K562 (cell line): ENCODE results near the gene CACNA1I. TPM values are rescaled to one million over a fixed set of nuclear protein-coding genes. Genes with fewer than 3 reads are reported as not detected.

ENCODE experiments used
- ATAC-seq: fragments of 200-7000 bp; cut with Tn5 transposase; 3 replicates; pipeline ENCODE4 v1.9.1; 2020; ENCODE audit warnings: moderate library complexity
- BruUV-seq: library from RNA; stranded (reverse); fragments of 400-500 nt; replicated peaks from 2 replicates; lab custom pipeline; 2021; lab: Mats Ljungman, UMichigan
- CTCF ChIA-PET: fragments of 300-600 bp; formaldehyde crosslinking; extraction: SDS; loops from one replicate; lab custom pipeline; 2021; ENCODE audit warnings: low intra/inter-chr PET ratio; lab: Yijun Ruan, JAX
- POLR2A ChIA-PET: fragments of 300-600, 350-650 bp; sonication (Branson Sonifier 250); formaldehyde crosslinking; extraction: SDS; loops from one replicate; lab custom pipeline; 2021; ENCODE audit warnings: antibody characterized with exemption, inconsistent platforms; lab: Yijun Ruan, JAX
- DNase-seq, 4 experiments: peaks; one replicate each; pipeline versions ENCODE4 v3.0.0 to v3.0.0-alpha.2; 2011 to 2018; ENCODE audit warnings: low spot score in 3 of 4, mixed read lengths in 3 of 4; ENCODE audit errors: extremely low read depth in 1 of 4
- FAIRE-seq: peaks from 2 replicates; lab custom pipeline; 2011; peaks lifted over from hg19 to GRCh38; lab: Jason Lieb, UNC
- H2AFZ ChIP-seq: 2 replicates; pipeline ENCODE4 v1.6.0; 2011; ENCODE audit warnings: low read depth, low read length, control low read depth, inconsistent platforms
- H3K27ac ChIP-seq: fragments of 200-600 bp; 3 replicates; pipeline ENCODE4 v1.8.0; 2011; ENCODE audit warnings: low read depth, mild to moderate bottlenecking, control low read depth, inconsistent platforms, low read length, moderate library complexity, mixed read lengths; ENCODE audit errors: extremely low read depth
- H3K27me3 ChIP-seq, 2 experiments: fragments of 300-600 bp in 1 of 2; 2 replicates in 1 of 2; 3 replicates in 1 of 2; pipeline versions ENCODE4 v1.6.0 to v1.8.0; 2011; ENCODE audit warnings: inconsistent platforms in 2 of 2, low read length in 2 of 2, mild to moderate bottlenecking in 1 of 2, mixed read lengths in 1 of 2, moderate library complexity in 1 of 2; ENCODE audit not compliant: control insufficient read depth in 2 of 2, insufficient read depth in 2 of 2
- H3K36me3 ChIP-seq: fragments of 300-600 bp; 3 replicates; pipeline ENCODE4 v1.8.0; 2011; ENCODE audit warnings: mild to moderate bottlenecking, low read length, inconsistent platforms; ENCODE audit not compliant: control insufficient read depth, insufficient read depth
- H3K4me1 ChIP-seq, 2 experiments: fragments of 200-600 bp in 1 of 2; replicated peaks in 1 of 2; 2 replicates in 1 of 2; 3 replicates in 1 of 2; pipeline versions ENCODE4 v1.5.1 to v1.8.0; 2011; ENCODE audit warnings: inconsistent platforms in 2 of 2, low read length in 2 of 2, mild to moderate bottlenecking in 1 of 2, mixed read lengths in 1 of 2, moderate library complexity in 1 of 2; ENCODE audit not compliant: control insufficient read depth in 2 of 2, insufficient read depth in 2 of 2
- H3K4me2 ChIP-seq: 2 replicates; pipeline ENCODE4 v1.6.1; 2011; ENCODE audit warnings: low read length, control low read depth, inconsistent platforms, mixed read lengths; ENCODE audit not compliant: insufficient read depth
- H3K4me3 ChIP-seq: fragments of 200-600 bp; sonication (generic), shearing (Covaris generic); 2 replicates; pipeline ENCODE4 v1.5.1; 2016; ENCODE audit warnings: control low read depth, inconsistent platforms
- H3K79me2 ChIP-seq: fragments of 200-600 bp; 3 replicates; pipeline ENCODE4 v1.8.0; 2011; ENCODE audit warnings: low read length, inconsistent platforms; ENCODE audit not compliant: control insufficient read depth, insufficient read depth
- H3K9ac ChIP-seq, 2 experiments: 2 replicates each; pipeline versions ENCODE4 v1.6.0 to v1.6.1; 2011; ENCODE audit warnings: low read depth in 2 of 2, low read length in 2 of 2, control low read depth in 1 of 2, inconsistent platforms in 1 of 2, mild to moderate bottlenecking in 1 of 2, mixed read lengths in 1 of 2; ENCODE audit not compliant: insufficient read depth in 1 of 2
- H3K9me1 ChIP-seq: one replicate; pipeline ENCODE4 v1.6.0; 2011; ENCODE audit warnings: inconsistent platforms, mild to moderate bottlenecking, low read length, moderate library complexity; ENCODE audit not compliant: control insufficient read depth, insufficient read depth
- H3K9me3 ChIP-seq: replicated peaks from 2 replicates; pipeline ENCODE4 v1.5.1; 2011; ENCODE audit warnings: low read depth, low read length, inconsistent platforms; ENCODE audit not compliant: control insufficient read depth, insufficient read depth
- H4K20me1 ChIP-seq: replicated peaks from 2 replicates; pipeline ENCODE4 v1.6.1; 2011; ENCODE audit warnings: low read length, inconsistent platforms, mixed read lengths; ENCODE audit not compliant: control insufficient read depth, insufficient read depth
- BCOR ChIP-seq: fragments of 450-650 bp; IDR thresholded peaks from 2 replicates; pipeline ENCODE4 v1.6.1; 2016
- ESRRA ChIP-seq: fragments of 450-650 bp; IDR thresholded peaks from 2 replicates; pipeline ENCODE4 v1.6.1; 2014; ENCODE audit warnings: low read depth, mild to moderate bottlenecking, moderate library complexity, borderline replicate concordance
- HBP1 ChIP-seq: fragments of 450-650 bp; formaldehyde crosslinking; IDR thresholded peaks from 2 replicates; pipeline ENCODE4 v1.4.0; 2022; ENCODE audit warnings: missing genetic modification characterization
- NFE2L1 ChIP-seq: fragments of 450-650 bp; IDR thresholded peaks from 2 replicates; pipeline ENCODE4 v1.6.1; 2016; ENCODE audit warnings: missing genetic modification characterization, low read depth, mild to moderate bottlenecking, missing compliant biosample characterization, moderate library complexity, borderline replicate concordance
- TAF9B ChIP-seq: fragments of 450-650 bp; IDR thresholded peaks from 2 replicates; pipeline ENCODE4 v1.6.1; 2018; ENCODE audit warnings: mild to moderate bottlenecking; ENCODE audit not compliant: partially characterized antibody
- ZFP36 ChIP-seq: fragments of 150-350 bp; IDR thresholded peaks from 2 replicates; pipeline ENCODE4 v1.6.1; 2018; ENCODE audit warnings: low read length, low read depth; ENCODE audit not compliant: partially characterized antibody
- ZMIZ1 ChIP-seq, 2 experiments: fragments of 150-350 bp in 1 of 2; IDR thresholded peaks; 2 replicates each; pipeline ENCODE4 v1.6.1; 2012 to 2016; ENCODE audit warnings: low read depth in 2 of 2, low read length in 2 of 2, mild to moderate bottlenecking in 1 of 2, moderate library complexity in 1 of 2
- ZNF3 ChIP-seq: fragments of 250-450 bp; sonication (Bioruptor Pico); IDR thresholded peaks from 2 replicates; pipeline ENCODE4 v1.5.0; 2021; ENCODE audit warnings: mild to moderate bottlenecking, moderate library complexity
- ZNF395 ChIP-seq: fragments of 200-800 bp; sonication (Bioruptor generic); IDR thresholded peaks from 2 replicates; pipeline ENCODE4 v1.6.1; 2017; ENCODE audit warnings: missing genetic modification characterization, missing compliant biosample characterization
- WGBS: fragments of 100-300 bp; shearing (Covaris generic); methylation state at CpG from one replicate; pipeline ENCODE4 v1.1.6; 2016; ENCODE audit warnings: low coverage, mixed read lengths; ENCODE audit not compliant: insufficient coverage; ENCODE audit errors: missing lambda C conversion rate; 5-methylcytosine and 5-hydroxymethylcytosine counted together
- in situ Hi-C: fragments of 300-500 bp; cut with MboI; formaldehyde crosslinking; loops from 4 replicates; pipeline ENCODE4 v1.15.0; 2018; ENCODE audit warnings: inconsistent platforms, mixed read lengths
- intact Hi-C: fragments of 100-400 bp; cut with micrococcal nuclease; formaldehyde crosslinking; loops from 2 replicates; pipeline ENCODE4 v1.14.2; 2022
- polyA plus RNA-seq, 8 experiments: library from polyadenylated mRNA; depleted of rRNA in 4 of 8; stranded (reverse) in 5 of 8; unstranded in 3 of 8; fragments of >200 nt; fragmentation: Nextera tagmentation in 2 of 8; fragmentation: Illumina TruSeq in 1 of 8; extraction: Ambion mirVana in 2 of 8; extraction: Trizol in 1 of 8; gene quantifications; 2 replicates each; pipeline versions ENCODE4 v1.2.1 to v1.2.3, GENCODE V29; 2011 to 2014; ENCODE audit warnings: inconsistent platforms in 1 of 8, missing spikeins in 1 of 8
- total RNA-seq, 7 experiments: library from RNA; depleted of rRNA in 6 of 7; stranded (reverse); fragments of >200 nt in 6 of 7; fragmentation: Illumina TruSeq in 2 of 7; extraction: Trizol in 2 of 7; gene quantifications; 2 replicates each; pipeline versions ENCODE4 v1.2.1 to v1.2.3, GENCODE V29; 2011 to 2021; ENCODE audit warnings: low replicate concordance in 1 of 7
- TF ChIP-seq, protein P1 (sequence below): fragments of 450-650 bp; IDR thresholded peaks from 2 replicates; pipeline ENCODE4 v1.6.1; 2017; ENCODE audit warnings: antibody characterized with exemption

CACNA1I gene
- total and polyA plus RNA-seq, 9 of the 15 experiments (the other 6 are each of a cell fraction or from before 2014, with no cell fraction given), result 0.01 to 0.79 (median 0.32) TPM; not detected in 1

DNA sequence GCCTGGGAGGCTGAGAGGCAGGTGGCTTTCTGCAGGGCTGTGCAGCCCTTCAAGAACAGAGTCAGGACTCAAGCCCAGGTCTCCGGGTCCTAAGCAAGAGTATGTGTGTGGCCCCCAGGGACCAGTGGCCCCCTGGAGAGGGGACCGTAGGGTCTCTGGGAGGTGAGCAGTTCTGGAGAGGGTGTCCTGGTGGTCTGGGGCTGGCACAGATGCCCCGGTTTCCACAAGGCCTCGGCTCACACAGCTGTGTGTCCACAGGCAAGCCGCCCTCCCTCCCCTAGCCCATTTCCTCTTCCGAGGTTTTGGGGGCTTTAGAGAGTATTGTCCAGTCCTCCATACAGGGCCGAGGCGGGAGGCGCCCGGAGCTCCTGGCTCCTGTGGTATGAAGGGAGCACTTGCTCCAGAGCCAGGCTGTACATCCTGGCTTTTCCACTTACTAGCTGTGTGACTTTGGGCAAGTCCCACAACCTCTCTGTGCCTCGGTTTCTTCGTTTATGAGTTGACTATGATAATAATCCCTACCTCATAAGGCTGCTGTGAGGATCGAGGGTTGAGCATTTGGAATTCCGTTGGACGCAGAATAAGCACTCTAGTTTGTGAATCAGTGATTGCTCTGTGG lies 34.6 kb upstream of the CACNA1I start:
- Histone ChIP-seq H3K9ac (no peak overlapping the region), H3K36me3 (peaks cover 9% of the 10 kb centered on the region), H3K27me3 (no peaks in the 10 kb centered on the region), H3K27ac (no peak overlapping the region), H2AFZ (no peak overlapping the region), H3K4me2 (no peak overlapping the region), H4K20me1 (0 out of 2 replicates have a peak, but pooled peaks cover 2% of the 10 kb centered on the region), H3K79me2 (peaks cover 16% of the 10 kb centered on the region), H3K4me3 (no peak overlapping the region), H3K9me3 (no peaks in the 10 kb centered on the region), H3K4me1 (peaks cover 12 to 30% of the 10 kb centered on the region in 2 experiments; a peak in 4 of 5 replicates), H3K9me1 (no peaks in the 10 kb centered on the region)
- ChIA-PET POLR2A (no interaction called here), CTCF (interaction anchor here (0.9 to 2.2 kb wide), 4 partner anchors 487 to 1363 kb away, joined by 3 to 18 read pairs (median 6); no protein-coding TSS in a partner anchor)
- no TSS peak for BruUV-seq
- in situ Hi-C loops, result loop anchor here (10.0 kb wide), 1 partner anchor 649 kb away; no protein-coding TSS in a partner anchor
- FAIRE-seq (no peak), ATAC-seq (no peak), DNase-seq (no peak)
- 70% methylated on average over 14 of the region's 15 CpGs for WGBS
- intact Hi-C loops, result no loop called here
- TF ChIP-seq ZFP36, result peak; percentile 64
- no peak for TF ChIP-seq ZNF395 (CRISPR knock-in tag)
- no peak for TF ChIP-seq NFE2L1 (tag)
- no peak for TF ChIP-seq ZNF3 (CRISPR knock-in tag)
- TF ChIP-seq, protein P1, sequence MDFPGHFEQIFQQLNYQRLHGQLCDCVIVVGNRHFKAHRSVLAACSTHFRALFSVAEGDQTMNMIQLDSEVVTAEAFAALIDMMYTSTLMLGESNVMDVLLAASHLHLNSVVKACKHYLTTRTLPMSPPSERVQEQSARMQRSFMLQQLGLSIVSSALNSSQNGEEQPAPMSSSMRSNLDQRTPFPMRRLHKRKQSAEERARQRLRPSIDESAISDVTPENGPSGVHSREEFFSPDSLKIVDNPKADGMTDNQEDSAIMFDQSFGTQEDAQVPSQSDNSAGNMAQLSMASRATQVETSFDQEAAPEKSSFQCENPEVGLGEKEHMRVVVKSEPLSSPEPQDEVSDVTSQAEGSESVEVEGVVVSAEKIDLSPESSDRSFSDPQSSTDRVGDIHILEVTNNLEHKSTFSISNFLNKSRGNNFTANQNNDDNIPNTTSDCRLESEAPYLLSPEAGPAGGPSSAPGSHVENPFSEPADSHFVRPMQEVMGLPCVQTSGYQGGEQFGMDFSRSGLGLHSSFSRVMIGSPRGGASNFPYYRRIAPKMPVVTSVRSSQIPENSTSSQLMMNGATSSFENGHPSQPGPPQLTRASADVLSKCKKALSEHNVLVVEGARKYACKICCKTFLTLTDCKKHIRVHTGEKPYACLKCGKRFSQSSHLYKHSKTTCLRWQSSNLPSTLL, result no peak
- 0 out of 2 replicates have a peak, but pooled peaks have one; percentile 29 for TF ChIP-seq BCOR
- TF ChIP-seq ZMIZ1 (IDR thresholded peaks at IDR 0.05; ENCODE audit: low read depth in 2 of 2, low read length in 2 of 2), result no peak
- TF ChIP-seq ESRRA, result no peak
- no peak for TF ChIP-seq HBP1
- TF ChIP-seq TAF9B, result no peak
